HuH-7 (cell line): ENCODE data around the gene MRRF.

Experiments
- DNase-seq: peaks from one replicate; pipeline ENCODE4 v3.0.0; 2011; ENCODE audit warnings: low spot score

The MRRF gene

DNA sequence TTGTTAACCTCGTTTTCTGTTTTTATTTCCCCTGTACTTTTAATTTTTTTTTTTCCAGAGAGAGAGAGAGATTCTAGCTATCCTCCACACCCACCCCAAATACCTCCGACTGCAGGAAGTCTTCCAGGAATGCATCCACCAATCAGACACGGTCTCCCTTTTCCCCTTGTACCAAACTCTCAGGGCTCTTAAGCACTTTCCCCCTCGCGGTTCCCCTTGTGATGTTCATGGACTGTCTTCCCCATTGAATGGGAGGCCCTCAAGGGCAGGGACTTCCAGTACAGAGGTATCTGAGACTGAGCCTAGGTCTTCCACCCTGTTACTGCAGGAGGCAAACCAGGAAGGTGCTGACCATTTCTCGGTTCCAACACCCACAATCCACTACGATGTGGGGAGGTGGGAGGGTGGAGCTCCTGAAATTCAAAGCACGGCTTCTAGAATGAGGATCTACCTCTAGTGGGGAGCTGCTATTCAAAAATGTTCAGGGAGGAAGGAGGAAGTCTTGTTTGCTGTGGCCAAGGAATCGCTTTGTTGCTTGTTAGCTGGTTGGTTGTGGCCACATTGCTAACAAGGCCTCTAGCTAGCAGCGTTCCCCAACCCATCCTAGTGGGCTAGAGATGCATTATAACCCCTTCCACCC, 68.6 kb downstream of the MRRF start:
- no peak for DNase-seq

DNA sequence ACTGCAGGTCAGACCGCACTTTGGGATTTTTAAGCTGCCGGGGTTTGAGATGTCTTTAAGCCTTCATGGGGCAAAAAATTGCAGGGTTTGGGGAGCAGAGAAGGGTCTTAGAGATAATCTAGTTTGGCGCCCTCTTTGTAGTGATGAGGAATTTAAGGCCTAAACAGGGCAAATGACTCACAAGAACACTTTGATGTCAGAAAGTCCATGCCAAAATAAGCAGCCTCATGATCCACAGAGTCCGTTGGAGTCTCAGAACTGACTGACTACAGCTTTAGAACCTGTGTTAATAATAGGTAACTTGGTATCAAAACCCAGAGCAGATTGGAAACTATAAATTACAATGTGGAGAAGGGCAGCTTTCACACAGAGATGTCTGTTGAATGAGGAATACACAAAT, 70.2 kb downstream of the MRRF start:
- no peak for DNase-seq

DNA sequence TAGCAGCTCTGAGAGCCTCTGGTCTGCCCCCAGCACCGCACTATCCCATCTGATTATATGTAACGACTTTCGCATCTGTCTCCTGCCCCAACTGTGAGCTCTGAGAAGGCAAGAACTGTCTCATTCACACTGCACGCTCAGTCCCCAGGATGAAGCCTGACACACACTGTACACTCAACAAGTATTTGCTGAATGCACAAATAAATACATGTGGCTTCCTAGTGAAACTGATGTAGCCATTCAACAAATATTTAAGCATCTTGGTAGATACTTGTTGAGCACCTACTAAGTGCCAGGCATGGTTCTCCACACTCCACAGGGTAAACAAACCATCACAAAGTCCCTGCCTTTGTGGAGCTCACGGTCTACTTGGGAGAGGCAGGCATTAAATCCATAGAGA, 71.5 kb downstream of the MRRF start:
- DNase-seq: no peak

DNA sequence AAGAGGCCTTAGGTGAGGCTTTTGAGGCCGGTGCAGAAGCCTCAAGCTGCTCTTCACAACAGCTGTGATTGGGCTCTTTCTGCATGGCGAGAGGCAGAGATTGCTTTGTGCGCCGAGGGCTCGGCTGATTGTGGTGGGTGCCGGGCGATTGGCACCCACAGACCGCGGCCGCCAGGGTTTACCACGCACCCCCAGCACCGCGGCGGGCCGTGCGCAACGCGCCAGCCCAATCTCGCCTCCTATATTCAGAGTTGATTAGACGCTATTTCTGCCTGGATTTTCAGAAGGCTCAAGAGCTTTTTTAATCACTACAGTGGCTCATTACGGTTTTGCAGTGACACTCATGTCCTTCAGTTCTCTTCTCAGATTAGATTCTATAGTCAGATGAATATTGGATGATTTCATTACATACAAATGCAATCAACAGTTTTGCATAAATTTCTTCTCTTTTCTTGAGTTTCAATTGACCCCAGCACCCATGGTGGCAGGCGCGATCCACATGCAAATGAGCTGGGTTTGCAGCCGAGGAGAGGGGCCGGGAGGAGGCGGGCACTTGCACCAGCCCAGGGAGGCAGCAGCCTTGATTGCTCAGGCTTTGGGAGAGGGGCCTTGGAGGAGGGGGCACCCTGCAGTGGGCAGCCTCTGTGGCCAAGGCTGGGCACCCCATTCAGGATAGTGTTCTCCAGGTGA, 72.3 kb downstream of the MRRF start:
- DNase-seq: no peak

DNA sequence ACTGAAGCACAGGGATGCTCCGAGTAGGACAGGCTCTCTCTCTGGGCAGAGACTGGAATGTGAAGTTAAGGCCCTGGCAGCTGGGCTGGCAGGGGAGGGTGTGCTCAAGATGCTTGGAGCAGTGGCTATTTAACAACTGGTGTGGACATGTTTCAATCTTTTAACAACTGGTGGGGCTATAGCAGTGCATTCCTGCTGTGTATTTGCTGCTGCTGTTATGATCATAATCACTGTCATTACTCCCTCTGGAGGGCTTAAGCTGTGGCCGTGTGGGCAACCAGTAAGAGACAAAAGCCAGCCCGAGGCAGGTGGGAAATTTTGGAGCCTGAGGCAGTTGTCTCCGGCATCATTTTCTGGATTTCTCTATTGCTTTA, 72.9 kb downstream of the MRRF start:
- DNase-seq: no peak

DNA sequence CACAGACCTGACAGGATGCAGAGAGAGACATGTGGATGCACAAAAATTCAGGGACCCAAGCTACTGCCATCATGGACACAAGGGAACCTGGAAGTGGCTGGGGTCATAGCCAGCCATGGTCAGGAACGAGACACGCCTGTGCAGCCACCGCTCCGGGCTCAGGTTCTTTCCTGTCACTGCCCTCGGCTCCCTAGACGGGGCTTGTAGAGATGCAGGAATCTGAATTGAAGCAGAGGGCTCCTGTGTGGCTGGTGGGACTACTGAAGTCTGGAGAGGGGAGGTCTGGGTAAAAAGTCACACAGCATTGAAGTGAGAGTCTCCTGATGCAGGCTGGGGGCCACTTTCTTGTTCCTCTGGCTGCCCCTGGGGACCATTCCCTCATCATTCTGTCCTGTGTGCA, 73.9 kb downstream of the MRRF start:
- DNase-seq: no peak

DNA sequence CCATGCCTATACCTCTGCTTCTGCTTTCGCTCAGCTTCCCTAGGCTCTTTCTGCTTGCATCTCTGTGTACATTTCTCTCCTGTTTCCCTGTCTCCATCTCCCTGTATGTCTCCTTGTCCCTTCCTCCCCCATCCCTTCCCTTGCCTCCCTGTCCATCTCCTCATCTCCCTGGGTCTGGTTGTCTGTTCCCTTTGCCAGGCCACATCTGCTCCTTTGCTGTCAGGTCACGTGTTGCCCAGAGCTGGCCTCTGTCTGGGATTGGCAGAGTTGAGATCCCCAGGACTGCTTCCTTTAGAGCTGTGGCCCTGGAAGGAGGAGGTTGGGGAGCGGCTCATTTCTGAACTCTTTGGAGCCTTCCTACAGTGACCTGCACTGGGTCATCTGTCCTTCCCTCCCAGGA, 74.3 kb downstream of the MRRF start:
- DNase-seq: no peak

DNA sequence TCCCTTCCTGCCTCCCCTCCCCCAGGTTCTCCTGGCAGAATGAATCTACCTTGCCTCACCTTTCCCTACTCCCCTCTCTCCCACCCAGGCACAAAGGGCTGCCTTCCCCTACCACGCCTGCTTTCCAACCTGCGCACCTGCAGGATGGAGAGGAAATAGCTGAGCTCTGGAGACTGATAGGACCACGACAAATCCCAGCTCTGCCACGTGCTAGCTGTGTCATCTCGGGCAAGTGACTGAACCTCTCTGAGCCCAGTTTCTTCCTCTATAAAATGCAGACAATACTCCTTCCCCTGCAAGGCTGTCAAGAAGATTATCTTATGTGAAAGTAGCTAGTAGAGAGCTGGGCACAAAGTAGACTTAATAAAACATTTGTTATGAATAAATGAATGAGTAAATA, 74.9 kb downstream of the MRRF start:
- DNase-seq: no peak

DNA sequence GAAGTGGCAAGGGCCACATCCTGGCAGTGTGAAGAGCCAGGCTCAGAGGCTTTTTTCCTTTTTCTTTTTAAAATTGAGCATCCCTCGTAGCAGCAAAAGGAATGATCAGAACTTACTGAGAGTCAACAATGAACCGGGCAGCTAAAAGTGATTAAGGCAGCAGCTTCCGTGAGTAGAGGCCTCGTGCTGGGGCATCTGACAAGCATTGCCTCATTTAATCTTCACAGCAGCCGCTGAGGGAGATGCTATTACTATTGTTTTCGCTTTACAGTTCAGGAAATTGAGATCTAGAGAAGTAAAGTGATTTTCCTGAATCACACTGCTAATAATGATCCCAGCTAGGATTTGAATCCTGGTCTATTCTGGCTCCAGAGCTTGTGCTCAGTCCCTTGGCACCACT, 75.5 kb downstream of the MRRF start:
- no peak for DNase-seq

DNA sequence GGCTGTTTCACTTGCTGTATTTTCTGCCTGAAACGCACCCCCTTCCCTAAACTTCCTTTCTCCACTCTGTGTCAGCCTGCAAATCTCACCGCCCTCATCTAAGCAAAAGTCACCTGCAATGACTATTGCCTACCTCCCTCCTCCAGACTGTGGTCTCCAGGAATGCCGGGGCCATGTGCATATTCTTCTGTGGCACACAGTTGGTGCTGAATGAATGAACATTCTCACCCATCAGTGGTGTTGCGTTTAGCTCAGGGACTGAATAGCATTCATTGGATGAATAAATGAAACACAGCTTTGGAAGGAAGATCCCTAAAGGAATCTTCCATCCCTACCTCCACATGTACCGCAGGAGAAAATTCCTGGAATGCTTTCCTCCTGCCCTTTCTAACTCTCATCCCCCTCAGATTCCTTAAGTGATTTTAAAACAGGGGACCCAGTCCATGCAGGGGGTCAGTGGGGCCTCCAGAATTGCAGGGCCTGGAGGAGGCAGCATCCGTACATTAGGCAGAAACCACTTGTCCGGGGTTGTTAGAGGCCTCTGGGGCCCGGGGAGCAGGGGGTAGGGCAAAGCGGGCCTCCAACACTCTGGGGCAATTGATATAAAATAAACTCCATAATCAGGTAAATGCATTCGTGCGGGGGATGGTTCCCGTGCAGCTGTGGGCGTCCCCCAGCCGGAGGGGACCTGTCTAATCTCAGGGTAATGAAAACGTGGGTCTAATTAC, 77.8 kb downstream of the MRRF start:
- no peak for DNase-seq

DNA sequence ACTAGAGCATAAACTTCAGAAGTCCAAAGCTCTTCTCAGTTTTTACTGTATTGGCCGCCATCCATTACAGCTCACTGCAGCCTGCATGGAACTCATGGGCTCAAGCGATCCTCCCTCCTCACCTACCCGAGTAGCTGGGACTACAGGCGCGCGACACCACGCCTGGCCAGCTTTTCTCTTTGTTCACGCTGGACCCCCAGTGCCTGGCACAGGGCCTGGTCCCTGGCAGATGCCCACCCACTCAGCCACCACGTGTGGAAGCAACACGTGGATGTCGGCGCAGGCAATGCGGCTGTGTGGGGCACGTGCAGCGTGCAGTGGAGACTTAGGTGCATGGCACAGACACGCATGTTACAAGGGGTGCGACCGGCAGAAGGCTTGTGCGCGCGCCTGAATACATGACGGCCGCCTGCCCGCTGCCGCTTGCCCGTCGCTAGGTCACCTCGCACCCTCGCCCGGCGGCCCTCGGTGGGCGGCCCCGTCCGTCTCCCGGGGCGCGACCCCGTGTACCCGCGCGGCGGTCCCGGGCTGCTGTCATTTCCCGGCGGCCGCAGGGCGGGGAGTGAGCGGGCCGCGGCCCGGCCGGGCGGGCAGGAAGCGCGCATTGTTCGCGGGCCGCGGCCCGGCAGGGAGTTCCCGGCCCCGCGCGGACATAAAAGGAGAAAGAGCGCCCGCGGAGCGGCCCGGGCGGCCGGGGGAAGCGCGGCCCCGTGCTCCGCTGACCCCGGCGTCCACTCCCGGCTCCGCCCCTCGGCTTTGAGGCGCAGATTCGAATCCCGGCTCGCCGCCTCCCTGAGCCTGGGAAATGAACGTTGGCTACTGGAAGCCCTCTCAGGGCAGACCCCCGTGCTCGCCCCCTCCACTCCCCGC, 82.0 kb downstream of the MRRF start:
- peak; percentile 59 for DNase-seq

DNA sequence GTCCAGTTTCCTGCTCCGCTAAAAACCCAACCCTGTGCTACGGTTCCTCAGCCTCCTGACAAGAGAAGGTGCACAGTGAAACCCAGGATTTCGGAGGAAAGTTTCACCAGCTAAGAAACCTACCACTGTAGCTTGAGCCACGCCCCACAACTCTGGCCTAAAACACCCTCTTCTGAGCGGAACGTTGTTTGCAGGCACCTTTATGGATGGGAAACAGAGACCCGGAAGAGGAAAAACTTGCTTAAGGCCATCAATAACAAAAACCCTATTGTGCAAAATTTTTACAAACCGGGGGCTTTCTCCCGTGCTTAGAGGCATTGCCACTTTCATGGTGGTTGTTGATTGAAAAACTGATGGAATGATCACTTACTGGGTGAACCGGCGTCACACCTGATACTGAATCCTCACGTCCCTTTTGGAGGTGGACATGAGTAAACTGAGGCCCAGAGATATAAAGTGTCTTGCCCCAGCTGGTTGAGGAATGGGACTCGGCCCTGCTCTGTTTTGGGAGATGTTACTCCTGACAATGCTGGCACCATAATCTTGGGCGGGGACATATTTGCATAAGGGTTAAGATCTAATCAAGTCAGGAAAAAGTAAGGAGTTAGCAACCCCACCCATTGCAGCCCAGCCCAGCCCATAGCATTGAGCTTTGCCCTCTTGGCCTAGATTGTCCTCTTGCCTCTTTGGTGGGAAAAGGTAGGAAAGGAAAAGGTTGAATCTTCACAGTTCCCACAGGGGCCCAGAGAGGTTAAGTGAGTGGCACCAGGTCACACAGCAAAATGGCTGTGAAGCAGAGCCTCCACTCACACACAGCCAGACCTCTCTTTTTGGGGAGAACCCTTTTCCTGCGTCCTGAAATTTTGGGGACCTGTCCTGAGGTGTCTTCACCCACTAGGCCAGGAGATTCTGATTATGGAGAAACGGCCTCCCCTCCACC, 82.9 kb downstream of the MRRF start:
- peak; percentile 57 for DNase-seq

DNA sequence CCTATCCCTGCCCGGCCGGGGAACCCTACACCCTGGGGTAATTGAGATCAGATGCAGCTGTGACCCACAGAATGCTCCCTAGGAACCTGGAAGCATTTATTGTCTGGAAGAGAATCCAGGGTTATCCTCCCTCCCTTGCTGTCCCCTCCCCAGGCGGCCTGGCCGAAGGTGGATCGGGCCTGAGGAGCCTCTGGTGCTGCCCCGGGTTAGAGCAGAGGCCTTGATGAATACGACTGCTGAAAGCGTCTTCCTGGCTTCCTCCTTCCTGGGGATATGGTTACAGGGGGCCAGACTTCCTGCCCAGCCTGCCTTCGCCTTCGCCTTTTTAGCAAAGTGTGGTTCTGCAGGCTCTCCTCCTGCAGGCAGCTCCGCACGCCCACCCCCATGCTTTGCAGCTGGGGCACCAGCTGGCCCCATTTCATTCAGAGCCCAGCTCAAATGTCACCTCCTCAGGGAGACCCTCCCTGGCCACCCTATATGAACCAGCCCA, 83.7 kb downstream of the MRRF start:
- no peak for DNase-seq

DNA sequence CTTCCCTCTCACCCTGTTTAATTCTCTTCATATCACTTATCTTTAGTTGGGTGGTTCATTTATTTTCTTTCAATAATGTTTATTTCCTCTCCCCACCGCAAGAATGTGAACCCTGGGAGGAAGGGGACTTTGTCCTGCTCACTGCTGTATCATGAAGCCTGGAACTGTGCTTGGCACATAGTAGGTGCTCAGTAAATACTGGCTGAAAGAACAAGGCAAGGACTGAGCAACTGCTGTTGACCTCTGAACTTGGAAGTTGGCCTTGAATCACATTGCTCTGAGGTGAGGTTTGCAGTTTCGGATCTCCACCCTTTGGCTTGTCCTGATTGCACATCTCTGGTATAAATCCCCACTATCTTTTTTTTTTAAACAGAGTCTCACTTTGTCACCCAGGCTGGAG, 84.1 kb downstream of the MRRF start:
- no peak for DNase-seq

DNA sequence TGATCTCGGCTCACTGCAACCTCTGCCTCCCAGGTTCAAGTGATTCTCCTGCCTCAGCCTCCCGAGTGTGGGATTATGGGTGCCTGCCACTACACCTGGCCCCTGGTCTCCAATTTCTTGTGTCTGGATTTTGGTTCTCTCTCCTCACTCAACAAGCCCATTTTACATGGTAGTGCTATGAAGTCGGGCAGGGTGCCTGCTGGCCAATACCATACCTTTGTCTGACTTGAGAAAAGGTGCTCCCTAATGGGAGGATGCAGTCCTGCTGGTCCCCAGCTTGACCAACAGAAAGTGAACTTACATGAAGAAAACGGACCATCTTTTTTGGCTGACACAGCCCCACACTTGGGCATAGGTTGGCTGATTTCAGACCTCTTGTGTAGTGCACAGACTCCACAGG, 84.5 kb downstream of the MRRF start:
- DNase-seq: no peak

DNA sequence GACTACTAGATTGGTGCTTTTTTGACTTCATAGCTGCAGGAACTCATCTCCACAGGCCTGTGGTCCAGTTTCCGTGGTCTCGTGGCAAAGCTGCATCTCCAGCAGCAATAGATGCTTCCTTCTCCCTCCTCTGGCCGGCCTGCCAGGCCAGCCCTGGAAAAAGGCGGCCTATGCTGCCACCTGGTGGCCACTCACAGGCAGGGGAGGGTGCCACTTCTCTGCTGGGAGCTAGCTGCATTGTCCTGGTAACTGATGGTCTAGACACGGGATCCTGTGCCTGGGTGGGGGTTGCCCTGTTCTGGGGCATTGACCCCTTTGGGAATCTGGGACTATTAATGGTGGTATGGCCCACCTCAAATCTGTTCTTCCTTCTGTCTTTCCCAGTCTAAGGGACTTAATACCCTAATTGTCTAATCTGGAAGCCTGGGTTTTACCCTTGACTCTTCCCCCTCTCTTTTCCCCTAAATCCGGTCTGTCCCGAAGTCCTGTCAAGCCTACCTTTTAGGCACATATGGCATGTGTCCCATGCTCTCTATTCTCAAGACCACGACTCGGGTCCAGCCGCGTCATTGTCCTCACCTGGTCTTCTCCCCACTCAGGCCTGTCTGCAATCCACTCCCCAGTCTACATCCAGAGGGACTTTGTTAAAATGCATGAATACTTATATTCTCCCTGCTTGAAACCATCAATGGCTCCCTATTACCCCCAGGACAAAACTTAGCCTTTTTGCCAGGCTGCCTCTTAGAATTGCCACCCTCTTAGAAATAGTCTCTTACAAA, 86.1 kb downstream of the MRRF start:
- DNase-seq: peak; percentile 91

DNA sequence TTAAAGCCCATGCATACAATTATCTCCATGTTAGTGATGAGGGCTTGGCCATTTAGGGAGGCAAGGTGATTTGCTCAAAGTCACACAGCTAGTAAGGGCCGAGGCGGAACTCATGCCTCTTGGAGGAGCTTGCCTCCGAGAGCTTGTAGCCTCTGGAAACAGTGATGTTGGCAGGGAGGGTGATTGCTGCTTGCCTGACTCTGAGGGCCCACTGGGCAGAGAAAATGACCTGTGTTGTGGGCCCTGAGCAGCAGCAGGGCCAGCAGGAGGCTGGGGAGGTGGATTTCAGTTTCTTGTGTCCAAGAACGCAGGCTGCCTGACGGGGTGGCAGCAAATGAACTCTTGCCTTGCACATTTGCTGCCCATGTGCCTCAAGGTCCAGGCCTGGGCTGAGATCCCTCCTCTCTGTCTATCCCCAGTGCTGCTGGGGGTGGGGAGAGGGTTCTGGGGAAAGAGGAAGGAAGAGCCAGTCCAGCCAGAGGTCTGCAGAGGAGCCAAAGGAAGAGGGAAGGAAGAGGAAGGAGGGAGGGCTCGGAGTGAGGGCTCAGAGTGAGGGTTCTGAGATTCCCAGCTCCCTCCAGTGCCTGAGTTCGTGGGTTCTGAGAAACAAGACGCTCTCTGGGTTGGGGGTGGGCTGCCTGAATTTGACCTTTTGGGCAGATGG, 90.0 kb downstream of the MRRF start:
- no peak for DNase-seq

DNA sequence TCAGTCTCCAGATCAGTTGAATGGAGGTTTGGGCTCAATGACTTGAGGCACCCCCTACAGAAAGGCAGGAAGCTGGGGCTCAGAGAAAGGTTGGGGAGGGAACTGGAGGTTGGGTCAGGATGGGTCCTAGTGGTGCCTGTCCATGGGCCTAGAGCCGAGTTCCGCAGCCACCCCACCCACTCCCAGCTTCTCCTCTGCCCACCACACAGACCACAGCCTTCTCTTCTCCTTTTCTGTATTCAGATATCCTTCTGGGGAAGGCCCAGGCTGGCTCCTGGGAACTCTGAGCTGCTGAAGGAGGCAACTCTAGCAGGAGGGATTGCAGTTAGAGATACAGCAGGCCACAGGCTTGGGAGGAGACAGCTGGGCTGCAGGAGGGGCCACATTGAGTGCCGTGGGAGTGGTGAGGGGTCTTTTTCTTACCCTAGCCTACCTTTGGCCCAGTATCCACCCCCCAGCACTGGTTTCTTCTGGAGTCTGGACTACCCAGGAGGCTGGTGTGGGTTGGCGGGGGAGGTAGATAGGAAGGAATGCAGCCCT, 90.7 kb downstream of the MRRF start:
- no peak for DNase-seq

DNA sequence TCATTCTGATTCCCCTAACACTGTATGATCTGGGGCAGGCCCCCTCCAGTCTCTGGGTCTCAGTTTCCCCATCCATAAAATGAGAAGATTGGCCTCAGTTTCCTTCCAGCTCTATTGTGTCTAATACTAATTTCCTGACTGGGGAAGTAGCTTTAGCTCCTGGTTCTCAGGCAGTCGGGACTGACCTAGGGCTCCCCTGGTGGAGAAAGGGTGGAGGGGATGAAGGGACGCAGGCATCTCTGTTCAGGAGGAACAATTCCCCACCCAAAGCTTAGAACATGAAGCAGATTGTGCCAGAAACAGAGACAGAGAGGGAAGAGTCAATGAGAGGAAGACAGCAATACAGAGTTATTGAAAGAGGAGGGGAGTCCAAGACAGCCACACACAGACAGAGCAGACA, 91.9 kb downstream of the MRRF start:
- DNase-seq: peak; percentile 67

DNA sequence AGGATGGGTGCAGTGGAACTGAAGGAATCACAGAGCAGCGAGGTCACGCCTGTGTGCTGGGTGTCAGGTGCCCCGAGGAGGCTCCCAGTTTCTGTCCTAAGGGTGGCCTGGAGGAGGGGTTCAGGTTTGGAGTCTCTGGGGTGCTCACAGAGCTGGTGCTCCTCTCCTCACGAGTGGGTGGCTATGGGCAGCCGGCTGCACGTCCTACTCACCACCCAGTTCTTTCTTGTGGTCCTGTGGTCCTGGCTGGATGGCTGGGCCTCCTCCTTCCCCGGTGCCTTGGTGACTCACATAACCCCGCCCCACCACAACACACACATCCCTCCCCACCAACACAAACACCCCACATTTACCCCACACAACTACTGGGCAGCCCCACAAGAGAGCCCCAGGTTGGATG, 96.2 kb downstream of the MRRF start:
- DNase-seq: no peak
